HCT116 (cell line): Measurements from ENCODE around the gene DCDC2. TPM values are rescaled to one million over a fixed set of nuclear protein-coding genes. Genes with fewer than 3 reads are reported as not detected.

Experiments used
- ATAC-seq: fragments of 200-7000 bp; cut with Tn5 transposase; 2 replicates; pipeline ENCODE4 v1.9.1; 2020; ENCODE audit warnings: mild to moderate bottlenecking, moderate library complexity
- BruUV-seq: library from RNA; stranded (reverse); fragments of 400-500 nt; replicated peaks from 2 replicates; lab custom pipeline; 2021; lab: Mats Ljungman, UMichigan
- CTCF ChIA-PET: fragments of 300-600 bp; sonication (Branson Sonifier 250); formaldehyde crosslinking; loops from one replicate; lab custom pipeline; 2021; ENCODE audit warnings: antibody characterized with exemption; lab: Charles Lee
- POLR2A ChIA-PET: fragments of 300-600, 350-600 bp; sonication (Branson Sonifier 250); formaldehyde crosslinking; loops from one replicate; lab custom pipeline; 2021; ENCODE audit warnings: antibody characterized with exemption; lab: Charles Lee
- RAD21 ChIA-PET, 2 experiments: fragments of 300-600 bp; sonication (Branson Sonifier 250); formaldehyde crosslinking; loops; one replicate each; lab custom pipeline; 2023; ENCODE audit warnings: low total read pairs in 2 of 2; ENCODE audit not compliant: uncharacterized antibody in 2 of 2, unreplicated experiment in 2 of 2, low non-redundant PET in 1 of 2; lab: Charles Lee
- DNase-seq: peaks from one replicate; pipeline ENCODE4 v3.0.0-alpha.2; 2010; ENCODE audit warnings: low read depth, low spot score
- H2AFZ ChIP-seq: fragments of 200-600 bp; shearing (Covaris generic), sonication (generic); 2 replicates; pipeline ENCODE4 v1.6.1; 2017; ENCODE audit warnings: low read depth, mixed run types, mixed read lengths, antibody characterized with exemption, low read length; ENCODE audit not compliant: poor library complexity, severe bottlenecking
- H3K27ac ChIP-seq: 2 replicates; pipeline ENCODE4 v1.5.1; 2012; ENCODE audit warnings: low read depth, low read length
- H3K27me3 ChIP-seq: fragments of 200-600 bp; sonication (generic); 2 replicates; pipeline ENCODE4 v1.6.1; 2016; ENCODE audit warnings: mixed run types, low read length, mixed read lengths; ENCODE audit not compliant: insufficient read depth
- H3K36me3 ChIP-seq, 2 experiments: fragments of 200-500 bp in 1 of 2; fragments of 200-600 bp in 1 of 2; sonication (Bioruptor generic) in 1 of 2; sonication (generic) in 1 of 2; 2 replicates each; pipeline versions ENCODE4 v1.5.1 to v1.6.1; 2014 to 2016; ENCODE audit warnings: low read length in 2 of 2, inconsistent platforms in 1 of 2, mixed read lengths in 1 of 2, mixed run types in 1 of 2; ENCODE audit not compliant: insufficient read depth in 2 of 2, control insufficient read depth in 1 of 2
- H3K4me1 ChIP-seq, 2 experiments: fragments of 200-600 bp in 1 of 2; sonication (generic) in 1 of 2; 2 replicates each; pipeline versions ENCODE4 v1.5.1 to v1.6.1; 2012 to 2017; ENCODE audit warnings: low read length in 2 of 2, inconsistent platforms in 1 of 2, mild to moderate bottlenecking in 1 of 2, mixed read lengths in 1 of 2, mixed run types in 1 of 2, moderate library complexity in 1 of 2; ENCODE audit not compliant: insufficient read depth in 2 of 2, control insufficient read depth in 1 of 2
- H3K4me2 ChIP-seq: fragments of 200-600 bp; sonication (generic); 2 replicates; pipeline ENCODE4 v1.6.1; 2017; ENCODE audit warnings: mixed run types, low read length, mixed read lengths
- H3K4me3 ChIP-seq, 2 experiments: fragments of 200-600 bp in 1 of 2; sonication (generic) in 1 of 2; replicated peaks in 1 of 2; 2 replicates each; pipeline ENCODE4 v1.5.1; 2011 to 2016; ENCODE audit warnings: low read length in 2 of 2, control low read depth in 1 of 2, low read depth in 1 of 2, mild to moderate bottlenecking in 1 of 2, mixed read lengths in 1 of 2, mixed run types in 1 of 2
- H3K79me2 ChIP-seq: fragments of 200-600 bp; sonication (generic); 2 replicates; pipeline ENCODE4 v1.6.1; 2017; ENCODE audit warnings: mild to moderate bottlenecking, mixed run types, low read length, moderate library complexity, mixed read lengths; ENCODE audit not compliant: insufficient read depth
- H3K9ac ChIP-seq: fragments of 200-600 bp; sonication (generic); 2 replicates; pipeline ENCODE4 v1.6.1; 2016; ENCODE audit warnings: low read length, mixed read lengths
- H3K9me2 ChIP-seq: fragments of 200-600 bp; sonication (generic), shearing (Covaris generic); 2 replicates; pipeline ENCODE4 v1.6.1; 2017; ENCODE audit warnings: mixed run types, mild to moderate bottlenecking, moderate library complexity; ENCODE audit not compliant: insufficient read depth
- H3K9me3 ChIP-seq, 2 experiments: fragments of 200-500 bp in 1 of 2; fragments of 200-600 bp in 1 of 2; sonication (Bioruptor generic) in 1 of 2; sonication (generic) in 1 of 2; 2 replicates each; pipeline ENCODE4 v1.6.1; 2014 to 2017; ENCODE audit warnings: low read length in 2 of 2, mixed read lengths in 2 of 2, inconsistent platforms in 1 of 2, low read depth in 1 of 2, mild to moderate bottlenecking in 1 of 2, mixed run types in 1 of 2, moderate library complexity in 1 of 2; ENCODE audit not compliant: control insufficient read depth in 1 of 2, insufficient read depth in 1 of 2
- H4K20me1 ChIP-seq: fragments of 200-600 bp; sonication (generic), shearing (Covaris generic); 2 replicates; pipeline ENCODE4 v1.6.1; 2017; ENCODE audit warnings: mixed run types, mild to moderate bottlenecking, moderate library complexity; ENCODE audit not compliant: insufficient read depth
- CEBPB ChIP-seq: IDR thresholded peaks from 2 replicates; pipeline ENCODE4 v1.6.1; 2012; ENCODE audit warnings: low read depth
- EZH2 ChIP-seq: fragments of 200-600 bp; sonication (generic); IDR thresholded peaks from 2 replicates; pipeline ENCODE4 v1.6.1; 2017; ENCODE audit warnings: antibody characterized with exemption, mixed run types
- EZH2phosphoT487 ChIP-seq: fragments of 200-600 bp; IDR thresholded peaks from 2 replicates; pipeline ENCODE4 v1.6.1; 2018; ENCODE audit warnings: antibody characterized with exemption, borderline replicate concordance
- JUND ChIP-seq: IDR thresholded peaks from 2 replicates; pipeline ENCODE4 v1.6.1; 2012
- POLR2AphosphoS5 ChIP-seq: IDR thresholded peaks from 2 replicates; pipeline ENCODE4 v1.6.1; 2011; ENCODE audit warnings: mild to moderate bottlenecking, low read depth, low read length, moderate library complexity
- RAD21 ChIP-seq: IDR thresholded peaks from 2 replicates; pipeline ENCODE4 v1.6.1; 2012; ENCODE audit warnings: low read depth, mild to moderate bottlenecking
- YY1 ChIP-seq: IDR thresholded peaks from 2 replicates; pipeline ENCODE4 v1.6.1; 2011; ENCODE audit warnings: low read length, low read depth, moderate library complexity, mild to moderate bottlenecking; ENCODE audit not compliant: insufficient replicate concordance; ENCODE audit errors: extremely low read depth
- ZNF274 ChIP-seq: fragments of 200-500 bp; sonication (Bioruptor generic); IDR thresholded peaks from 2 replicates; pipeline ENCODE4 v1.6.1; 2014; ENCODE audit warnings: mild to moderate bottlenecking, low read depth, low read length, inconsistent platforms
- intact Hi-C: fragments of 100-400 bp; cut with micrococcal nuclease; formaldehyde crosslinking; loops from 2 replicates; pipeline ENCODE4 v1.10.0; 2022
- total RNA-seq: library from RNA; stranded (reverse); gene quantifications from one replicate; pipeline ENCODE4 v1.2.1, GENCODE V29; 2021; ENCODE audit not compliant: unreplicated experiment
- TF ChIP-seq, protein P1 (sequence below), 3 experiments: fragments of 200-600 bp in 1 of 3; sonication (generic) in 1 of 3; IDR thresholded peaks in 2 of 3; conservative IDR thresholded peaks in 1 of 3; 2 replicates each; pipeline ENCODE4 v1.5.1; 2012 to 2017; ENCODE audit warnings: low read depth in 2 of 3, low read length in 2 of 3, antibody characterized with exemption in 1 of 3, borderline replicate concordance in 1 of 3, control low read depth in 1 of 3, mild to moderate bottlenecking in 1 of 3, mixed read lengths in 1 of 3, mixed run types in 1 of 3, moderate library complexity in 1 of 3; ENCODE audit not compliant: insufficient read depth in 1 of 3
- TF ChIP-seq, protein P2 (sequence below): IDR thresholded peaks from 2 replicates; pipeline ENCODE4 v1.6.1; 2012
- TF ChIP-seq, protein P3 (sequence below): IDR thresholded peaks from 2 replicates; pipeline ENCODE4 v1.6.1; 2011; ENCODE audit warnings: mild to moderate bottlenecking, low read length, moderate library complexity; ENCODE audit not compliant: insufficient replicate concordance; ENCODE audit errors: extremely low read depth

Gene DCDC2
- total RNA-seq, 1 experiment from 2014 or later: 0.17 TPM

GRCh38 chr6:24329451-24329850 is 28.4 kb downstream of the DCDC2 start:
- BruUV-seq: no TSS peak
- POLR2A ChIA-PET: no interaction called here
- TF ChIP-seq, protein P1, sequence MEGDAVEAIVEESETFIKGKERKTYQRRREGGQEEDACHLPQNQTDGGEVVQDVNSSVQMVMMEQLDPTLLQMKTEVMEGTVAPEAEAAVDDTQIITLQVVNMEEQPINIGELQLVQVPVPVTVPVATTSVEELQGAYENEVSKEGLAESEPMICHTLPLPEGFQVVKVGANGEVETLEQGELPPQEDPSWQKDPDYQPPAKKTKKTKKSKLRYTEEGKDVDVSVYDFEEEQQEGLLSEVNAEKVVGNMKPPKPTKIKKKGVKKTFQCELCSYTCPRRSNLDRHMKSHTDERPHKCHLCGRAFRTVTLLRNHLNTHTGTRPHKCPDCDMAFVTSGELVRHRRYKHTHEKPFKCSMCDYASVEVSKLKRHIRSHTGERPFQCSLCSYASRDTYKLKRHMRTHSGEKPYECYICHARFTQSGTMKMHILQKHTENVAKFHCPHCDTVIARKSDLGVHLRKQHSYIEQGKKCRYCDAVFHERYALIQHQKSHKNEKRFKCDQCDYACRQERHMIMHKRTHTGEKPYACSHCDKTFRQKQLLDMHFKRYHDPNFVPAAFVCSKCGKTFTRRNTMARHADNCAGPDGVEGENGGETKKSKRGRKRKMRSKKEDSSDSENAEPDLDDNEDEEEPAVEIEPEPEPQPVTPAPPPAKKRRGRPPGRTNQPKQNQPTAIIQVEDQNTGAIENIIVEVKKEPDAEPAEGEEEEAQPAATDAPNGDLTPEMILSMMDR (IDR thresholded peaks at IDR 0.05 in 2 of 3, conservative IDR thresholded peaks at IDR 0.05 in 1 of 3; ENCODE audit: borderline replicate concordance in 1 of 3, insufficient read depth in 1 of 3, low read depth in 2 of 3, low read length in 2 of 3): no peak
- no peak for TF ChIP-seq POLR2AphosphoS5
- TF ChIP-seq JUND: no peak
- no peak for TF ChIP-seq EZH2phosphoT487
- TF ChIP-seq RAD21: no peak
- Histone ChIP-seq H3K27ac (no peak overlapping the region), H3K9ac (no peak overlapping the region), H3K79me2 (no peaks in the 10 kb centered on the region), H3K9me3 (no peaks in the 10 kb centered on the region), H3K4me1 (no peaks in the 10 kb centered on the region), H3K9me2 (no peaks in the 10 kb centered on the region), H3K4me3 (no peak overlapping the region), H2AFZ (no peak overlapping the region), H3K4me2 (no peak overlapping the region), H4K20me1 (no peaks in the 10 kb centered on the region), H3K36me3 (no peaks in the 10 kb centered on the region), H3K27me3 (no peaks in the 10 kb centered on the region)
- RAD21 ChIA-PET: no interaction called here
- ATAC-seq (no peak), DNase-seq (no peak)
- CTCF ChIA-PET: interaction anchor here (0.5 kb wide), 1 partner anchor 102 kb away, joined by 3 read pairs; no protein-coding TSS in a partner anchor
- intact Hi-C loops: no loop called here

DNA sequence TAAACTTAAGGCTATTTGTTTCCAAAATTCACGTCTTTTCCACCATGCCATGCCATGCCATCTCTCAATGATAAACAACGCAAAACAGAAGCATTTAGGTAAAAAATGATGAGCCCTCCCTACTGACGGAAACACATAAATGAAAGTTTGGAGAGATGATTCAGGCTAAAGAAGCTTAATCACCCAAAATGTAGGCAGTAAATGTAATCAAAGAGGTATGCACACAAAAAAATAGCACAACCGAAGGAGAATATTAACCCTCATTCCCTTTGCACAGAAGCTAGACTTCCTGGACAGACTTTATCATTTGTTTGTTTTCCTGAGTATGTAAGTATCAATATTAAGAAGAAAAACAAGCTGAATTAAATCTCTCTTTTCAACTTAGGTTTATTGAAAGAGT is 28.8 kb downstream of the DCDC2 start:
- Histone ChIP-seq H3K9ac (no peak overlapping the region), H3K4me1 (no peaks in the 10 kb centered on the region), H3K79me2 (no peaks in the 10 kb centered on the region), H3K36me3 (no peaks in the 10 kb centered on the region), H2AFZ (no peak overlapping the region), H3K27ac (no peak overlapping the region), H3K9me3 (no peaks in the 10 kb centered on the region), H3K4me3 (no peak overlapping the region), H3K9me2 (no peaks in the 10 kb centered on the region), H3K27me3 (no peaks in the 10 kb centered on the region), H4K20me1 (no peaks in the 10 kb centered on the region), H3K4me2 (no peak overlapping the region)
- no peak for ATAC-seq
- no peak for DNase-seq
- ChIA-PET POLR2A (no interaction called here), CTCF (interaction anchor here (0.5 kb wide), 1 partner anchor 103 kb away, joined by 3 read pairs; no protein-coding TSS in a partner anchor), RAD21 (no interaction called here)
- TF ChIP-seq, protein P2, sequence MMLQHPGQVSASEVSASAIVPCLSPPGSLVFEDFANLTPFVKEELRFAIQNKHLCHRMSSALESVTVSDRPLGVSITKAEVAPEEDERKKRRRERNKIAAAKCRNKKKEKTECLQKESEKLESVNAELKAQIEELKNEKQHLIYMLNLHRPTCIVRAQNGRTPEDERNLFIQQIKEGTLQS: no peak
- TF ChIP-seq YY1: no peak
- no peak for TF ChIP-seq ZNF274
- TF ChIP-seq, protein P1 (IDR thresholded peaks at IDR 0.05 in 2 of 3, conservative IDR thresholded peaks at IDR 0.05 in 1 of 3; ENCODE audit: borderline replicate concordance in 1 of 3, insufficient read depth in 1 of 3, low read depth in 2 of 3, low read length in 2 of 3): no peak
- no peak for TF ChIP-seq CEBPB
- TF ChIP-seq EZH2: no peak
- TF ChIP-seq EZH2phosphoT487: no peak
- TF ChIP-seq, protein P3, sequence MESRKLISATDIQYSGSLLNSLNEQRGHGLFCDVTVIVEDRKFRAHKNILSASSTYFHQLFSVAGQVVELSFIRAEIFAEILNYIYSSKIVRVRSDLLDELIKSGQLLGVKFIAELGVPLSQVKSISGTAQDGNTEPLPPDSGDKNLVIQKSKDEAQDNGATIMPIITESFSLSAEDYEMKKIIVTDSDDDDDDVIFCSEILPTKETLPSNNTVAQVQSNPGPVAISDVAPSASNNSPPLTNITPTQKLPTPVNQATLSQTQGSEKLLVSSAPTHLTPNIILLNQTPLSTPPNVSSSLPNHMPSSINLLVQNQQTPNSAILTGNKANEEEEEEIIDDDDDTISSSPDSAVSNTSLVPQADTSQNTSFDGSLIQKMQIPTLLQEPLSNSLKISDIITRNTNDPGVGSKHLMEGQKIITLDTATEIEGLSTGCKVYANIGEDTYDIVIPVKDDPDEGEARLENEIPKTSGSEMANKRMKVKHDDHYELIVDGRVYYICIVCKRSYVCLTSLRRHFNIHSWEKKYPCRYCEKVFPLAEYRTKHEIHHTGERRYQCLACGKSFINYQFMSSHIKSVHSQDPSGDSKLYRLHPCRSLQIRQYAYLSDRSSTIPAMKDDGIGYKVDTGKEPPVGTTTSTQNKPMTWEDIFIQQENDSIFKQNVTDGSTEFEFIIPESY: no peak
- intact Hi-C loops: no loop called here
- no TSS peak for BruUV-seq
